ENCODE results near the gene DTNB.

DNA sequence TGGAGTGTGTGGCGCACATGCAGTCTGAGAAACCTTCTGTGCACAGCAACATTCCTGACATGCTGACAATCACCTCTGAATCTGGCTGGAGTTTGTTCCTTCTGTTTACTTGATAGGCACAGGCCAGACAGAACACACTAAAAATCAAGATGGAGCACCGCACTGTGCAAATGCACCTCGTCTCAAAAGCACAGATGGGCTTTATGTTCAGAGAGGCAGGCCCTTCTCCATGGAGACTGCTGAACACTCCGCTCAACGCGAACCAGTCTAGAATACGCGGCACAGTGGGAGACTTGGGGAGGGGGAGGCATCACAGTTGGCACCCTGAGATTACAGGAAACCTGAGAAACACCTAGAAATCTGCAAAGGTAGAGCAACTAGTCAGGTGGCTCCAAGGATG, 273.2 kb downstream of the DTNB start:
- TF ChIP-seq, protein P1, sequence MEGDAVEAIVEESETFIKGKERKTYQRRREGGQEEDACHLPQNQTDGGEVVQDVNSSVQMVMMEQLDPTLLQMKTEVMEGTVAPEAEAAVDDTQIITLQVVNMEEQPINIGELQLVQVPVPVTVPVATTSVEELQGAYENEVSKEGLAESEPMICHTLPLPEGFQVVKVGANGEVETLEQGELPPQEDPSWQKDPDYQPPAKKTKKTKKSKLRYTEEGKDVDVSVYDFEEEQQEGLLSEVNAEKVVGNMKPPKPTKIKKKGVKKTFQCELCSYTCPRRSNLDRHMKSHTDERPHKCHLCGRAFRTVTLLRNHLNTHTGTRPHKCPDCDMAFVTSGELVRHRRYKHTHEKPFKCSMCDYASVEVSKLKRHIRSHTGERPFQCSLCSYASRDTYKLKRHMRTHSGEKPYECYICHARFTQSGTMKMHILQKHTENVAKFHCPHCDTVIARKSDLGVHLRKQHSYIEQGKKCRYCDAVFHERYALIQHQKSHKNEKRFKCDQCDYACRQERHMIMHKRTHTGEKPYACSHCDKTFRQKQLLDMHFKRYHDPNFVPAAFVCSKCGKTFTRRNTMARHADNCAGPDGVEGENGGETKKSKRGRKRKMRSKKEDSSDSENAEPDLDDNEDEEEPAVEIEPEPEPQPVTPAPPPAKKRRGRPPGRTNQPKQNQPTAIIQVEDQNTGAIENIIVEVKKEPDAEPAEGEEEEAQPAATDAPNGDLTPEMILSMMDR (IDR thresholded peaks at IDR 0.05), result no peak
- TF ChIP-seq POLR2AphosphoS5 (IDR thresholded peaks at IDR 0.05) (no peak), EP300 (IDR thresholded peaks at IDR 0.05) (no peak)
